Activated gamma-delta T cell treated with anti-CD3 and anti-CD28 coated beads, Interleukin-2, amount 50 U/mL, for 16 hours (primary cell): ENCODE measurements around the gene RNF213.
A peak's percentile ranks its signal among the peaks of the same experiment; 100 is the strongest.

Experiments used
- DNase-seq: peaks from one replicate; pipeline ENCODE4 v3.0.0-alpha.2; 2020; ENCODE audit warnings: low read depth

RNF213 gene

GRCh38 chr17:80433916-80434666 is 173.4 kb downstream of the RNF213 start:
- no peak for DNase-seq

- DNase-seq = no peak
These were observed 176.9 kb downstream of the RNF213 start for GRCh38 chr17:80437532-80437931.

- no peak for DNase-seq
These were observed 178.2 kb downstream of the RNF213 start for GRCh38 chr17:80438806-80439205.

- DNase-seq = no peak
These were observed 178.8 kb downstream of the RNF213 start for GRCh38 chr17:80439499-80439898.

GRCh38 chr17:80441133-80441578 is 180.5 kb downstream of the RNF213 start:
- peak; percentile 20 for DNase-seq

- no peak for DNase-seq
These were observed 181.1 kb downstream of the RNF213 start for GRCh38 chr17:80441598-80442322.

GRCh38 chr17:80442323-80442659 is 181.6 kb downstream of the RNF213 start:
- DNase-seq = no peak

- DNase-seq = no peak
These were observed 182.1 kb downstream of the RNF213 start for GRCh38 chr17:80442764-80443163.

GRCh38 chr17:80443498-80443897 is 182.8 kb downstream of the RNF213 start:
- no peak for DNase-seq

GRCh38 chr17:80443916-80444643 is 183.4 kb downstream of the RNF213 start:
- DNase-seq = no peak

GRCh38 chr17:80444644-80444979 is 184.0 kb downstream of the RNF213 start:
- no peak for DNase-seq

- DNase-seq = no peak
These were observed 184.5 kb downstream of the RNF213 start for GRCh38 chr17:80445007-80445725.

- no peak for DNase-seq
These were observed 185.1 kb downstream of the RNF213 start for GRCh38 chr17:80445726-80446110.

GRCh38 chr17:80446645-80447405 is 186.2 kb downstream of the RNF213 start:
- DNase-seq = no peak

- DNase-seq = no peak
These were observed 187.1 kb downstream of the RNF213 start for GRCh38 chr17:80447790-80448189.
